Liver (tissue), 9 donors: ENCODE data around the gene SLTM. TPM values are rescaled to one million over a fixed set of nuclear protein-coding genes. Genes with fewer than 3 reads are reported as not detected.
A peak's percentile ranks its signal among the peaks of the same experiment; 100 is the strongest.

ENCODE experiments used
- DNase-seq: peaks from one replicate; pipeline ENCODE4 v3.0.0-alpha.2; 2017; ENCODE audit warnings: low spot score
- H3K27ac ChIP-seq, 2 donors: one replicate each; pipeline ENCODE4 v1.7.0; 2013; ENCODE audit warnings: inconsistent platforms in 2 of 2, low read length in 2 of 2, control low read depth in 1 of 2, low read depth in 1 of 2, mild to moderate bottlenecking in 1 of 2
- H3K27me3 ChIP-seq, 4 donors: one replicate each; pipeline versions ENCODE4 v1.6.1 to v1.7.0; 2013; ENCODE audit warnings: low read length in 3 of 4, inconsistent platforms in 1 of 4, mild to moderate bottlenecking in 1 of 4, moderate library complexity in 1 of 4; ENCODE audit not compliant: control insufficient read depth in 4 of 4, insufficient read depth in 4 of 4
- H3K36me3 ChIP-seq, 4 donors: one replicate each; pipeline versions ENCODE4 v1.6.1 to v1.7.0; 2013; ENCODE audit warnings: low read length in 3 of 4, mild to moderate bottlenecking in 3 of 4, low read depth in 1 of 4, moderate library complexity in 1 of 4; ENCODE audit not compliant: control insufficient read depth in 4 of 4, insufficient read depth in 3 of 4
- H3K4me1 ChIP-seq, 4 donors: one replicate each; pipeline versions ENCODE4 v1.6.1 to v1.7.0; 2013; ENCODE audit warnings: low read length in 3 of 4, mild to moderate bottlenecking in 3 of 4, moderate library complexity in 1 of 4; ENCODE audit not compliant: control insufficient read depth in 4 of 4, insufficient read depth in 4 of 4
- H3K4me3 ChIP-seq, 3 donors: one replicate each; pipeline versions ENCODE4 v1.6.1 to v1.7.0; 2013; ENCODE audit warnings: low read length in 3 of 3, control low read depth in 1 of 3, low read depth in 1 of 3, mild to moderate bottlenecking in 1 of 3
- H3K9ac ChIP-seq, 2 donors: one replicate each; pipeline ENCODE4 v1.7.0; 2013; ENCODE audit warnings: low read length in 2 of 2, mild to moderate bottlenecking in 2 of 2, moderate library complexity in 2 of 2, control low read depth in 1 of 2, low read depth in 1 of 2
- H3K9me3 ChIP-seq, 4 donors: one replicate each; pipeline versions ENCODE4 v1.6.1 to v1.7.0; 2013; ENCODE audit warnings: low read length in 3 of 4; ENCODE audit not compliant: control insufficient read depth in 4 of 4
- EGR1 ChIP-seq, 2 donors: IDR thresholded peaks; 2 replicates each; pipeline ENCODE4 v1.6.1; 2016 to 2018; ENCODE audit warnings: antibody characterized with exemption in 2 of 2, low read depth in 2 of 2
- FOXA1 ChIP-seq: IDR thresholded peaks from 2 replicates; pipeline ENCODE4 v1.6.1; 2016; ENCODE audit warnings: antibody characterized with exemption
- FOXA2 ChIP-seq: IDR thresholded peaks from 2 replicates; pipeline ENCODE4 v1.6.1; 2016; ENCODE audit warnings: antibody characterized with exemption
- GABPA ChIP-seq, 2 donors: IDR thresholded peaks in 1 of 2; conservative IDR thresholded peaks in 1 of 2; 2 replicates each; pipeline ENCODE4 v1.6.1; 2016; ENCODE audit warnings: antibody characterized with exemption in 2 of 2, mild to moderate bottlenecking in 1 of 2, moderate library complexity in 1 of 2
- HNF4A ChIP-seq, 2 donors: conservative IDR thresholded peaks; 2 replicates each; pipeline ENCODE4 v1.6.1; 2016; ENCODE audit warnings: antibody characterized with exemption in 2 of 2, mild to moderate bottlenecking in 2 of 2
- HNF4G ChIP-seq: IDR thresholded peaks from 2 replicates; pipeline ENCODE4 v1.6.1; 2016; ENCODE audit warnings: antibody characterized with exemption
- JUND ChIP-seq, 2 donors: IDR thresholded peaks; 2 replicates each; pipeline ENCODE4 v1.6.1; 2016; ENCODE audit warnings: antibody characterized with exemption in 2 of 2
- NR2F2 ChIP-seq: IDR thresholded peaks from 2 replicates; pipeline ENCODE4 v1.6.1; 2016; ENCODE audit warnings: antibody characterized with exemption
- RAD21 ChIP-seq, 2 donors: IDR thresholded peaks; 2 replicates each; pipeline ENCODE4 v1.6.1; 2016; ENCODE audit warnings: antibody characterized with exemption in 2 of 2, mild to moderate bottlenecking in 2 of 2
- RXRA ChIP-seq, 2 donors: IDR thresholded peaks; 2 replicates each; pipeline ENCODE4 v1.6.1; 2017 to 2018; ENCODE audit warnings: antibody characterized with exemption in 2 of 2, mild to moderate bottlenecking in 1 of 2
- SP1 ChIP-seq: IDR thresholded peaks from 2 replicates; pipeline ENCODE4 v1.6.1; 2018; ENCODE audit warnings: antibody characterized with exemption, mild to moderate bottlenecking
- TAF1 ChIP-seq: conservative IDR thresholded peaks from 2 replicates; pipeline ENCODE4 v1.6.1; 2016; ENCODE audit warnings: antibody characterized with exemption, mild to moderate bottlenecking
- YY1 ChIP-seq: IDR thresholded peaks from 2 replicates; pipeline ENCODE4 v1.6.1; 2016; ENCODE audit warnings: antibody characterized with exemption, mild to moderate bottlenecking
- whole genome bisulfite sequencing: extraction: QIAGEN DNeasy Blood & Tissue Kit; methylation state at CpG from one replicate; pipeline ENCODE4 v1.1.7; 2013; 5-methylcytosine and 5-hydroxymethylcytosine counted together
- polyA plus RNA-seq, 2 donors: library from polyadenylated mRNA; stranded (reverse) in 1 of 2; unstranded in 1 of 2; fragments of 200-250 nt in 1 of 2; fragments of >200 nt in 1 of 2; fragmentation: Nextera tagmentation in 1 of 2; extraction: Ambion mirVana in 1 of 2; gene quantifications; one replicate each; pipeline versions ENCODE4 v1.2.1 to v1.2.3, GENCODE V29; 2013 to 2015
- total RNA-seq, 2 donors: library from RNA; depleted of rRNA; stranded (reverse); fragments of >200 nt; gene quantifications; one replicate each; pipeline ENCODE4 v1.2.3, GENCODE V29; 2014
- TF ChIP-seq, protein P1 (sequence below): IDR thresholded peaks from 2 replicates; pipeline ENCODE4 v1.6.1; 2016; ENCODE audit warnings: antibody characterized with exemption, mild to moderate bottlenecking
- TF ChIP-seq, protein P2 (sequence below): IDR thresholded peaks from 2 replicates; pipeline ENCODE4 v1.6.1; 2016; ENCODE audit warnings: antibody characterized with exemption
- TF ChIP-seq, protein P3 (sequence below): fragments of 150-350 bp; IDR thresholded peaks from 2 replicates; pipeline ENCODE4 v1.5.1; 2017; ENCODE audit warnings: improper control_type of control experiment, low read depth, low read length; ENCODE audit not compliant: missing input control
- TF ChIP-seq, protein P4 (sequence below): IDR thresholded peaks from 2 replicates; pipeline ENCODE4 v1.6.1; 2016; ENCODE audit warnings: antibody characterized with exemption
- TF ChIP-seq, protein P5 (sequence below): IDR thresholded peaks from 2 replicates; pipeline ENCODE4 v1.6.1; 2016; ENCODE audit warnings: antibody characterized with exemption
- donor health status: healthy.
- donor health status: healthy.
- donor health status: healthy.
- donor health status: healthy.
- donor health status: healthy.

The SLTM gene
- total and polyA plus RNA-seq, 4 donors: 20.4 to 78.1 (median 50.1) TPM

DNA sequence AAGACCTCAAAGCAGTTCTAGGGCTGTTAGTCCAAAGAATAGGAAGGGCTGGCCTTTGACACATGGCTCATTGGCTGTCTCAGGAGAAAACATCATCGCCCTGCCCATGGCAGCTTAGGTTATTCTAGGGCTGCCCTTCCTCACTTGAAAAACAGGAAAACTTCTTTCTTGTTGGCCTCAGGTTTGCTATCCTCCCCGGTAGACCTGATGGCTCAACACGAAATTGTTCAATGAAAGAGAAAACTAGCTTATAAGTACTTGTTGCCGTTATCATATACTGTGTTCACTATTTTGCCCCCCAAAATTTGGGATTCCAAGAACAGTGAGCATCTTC, 602 bp upstream of the SLTM start:
- Histone ChIP-seq H3K36me3 (peaks cover 0 to 4% (median under 1%) of the 10 kb centered on the region in 4 donors), H3K4me3 (peak overlapping the region; percentile 51 to 93 (median 84)), H3K9ac (peak overlapping the region; percentile 44 to 94), H3K4me1 (peaks cover 2 to 20% (median 15%) of the 10 kb centered on the region in 4 donors), H3K27me3 (no peaks in the 10 kb centered on the region), H3K27ac (peak overlapping the region; percentile 90 to 95), H3K9me3 (no peaks in the 10 kb centered on the region)
- WGBS: 23% methylated on average over 4 of the region's 4 CpGs
- no peak for DNase-seq
- TF ChIP-seq GABPA (IDR thresholded peaks at IDR 0.05 in 1 of 2, conservative IDR thresholded peaks at IDR 0.05 in 1 of 2): no peak
- peak in 1 of 2 donors; percentile 38 for TF ChIP-seq HNF4A (conservative IDR thresholded peaks at IDR 0.05)
- TF ChIP-seq, protein P1, sequence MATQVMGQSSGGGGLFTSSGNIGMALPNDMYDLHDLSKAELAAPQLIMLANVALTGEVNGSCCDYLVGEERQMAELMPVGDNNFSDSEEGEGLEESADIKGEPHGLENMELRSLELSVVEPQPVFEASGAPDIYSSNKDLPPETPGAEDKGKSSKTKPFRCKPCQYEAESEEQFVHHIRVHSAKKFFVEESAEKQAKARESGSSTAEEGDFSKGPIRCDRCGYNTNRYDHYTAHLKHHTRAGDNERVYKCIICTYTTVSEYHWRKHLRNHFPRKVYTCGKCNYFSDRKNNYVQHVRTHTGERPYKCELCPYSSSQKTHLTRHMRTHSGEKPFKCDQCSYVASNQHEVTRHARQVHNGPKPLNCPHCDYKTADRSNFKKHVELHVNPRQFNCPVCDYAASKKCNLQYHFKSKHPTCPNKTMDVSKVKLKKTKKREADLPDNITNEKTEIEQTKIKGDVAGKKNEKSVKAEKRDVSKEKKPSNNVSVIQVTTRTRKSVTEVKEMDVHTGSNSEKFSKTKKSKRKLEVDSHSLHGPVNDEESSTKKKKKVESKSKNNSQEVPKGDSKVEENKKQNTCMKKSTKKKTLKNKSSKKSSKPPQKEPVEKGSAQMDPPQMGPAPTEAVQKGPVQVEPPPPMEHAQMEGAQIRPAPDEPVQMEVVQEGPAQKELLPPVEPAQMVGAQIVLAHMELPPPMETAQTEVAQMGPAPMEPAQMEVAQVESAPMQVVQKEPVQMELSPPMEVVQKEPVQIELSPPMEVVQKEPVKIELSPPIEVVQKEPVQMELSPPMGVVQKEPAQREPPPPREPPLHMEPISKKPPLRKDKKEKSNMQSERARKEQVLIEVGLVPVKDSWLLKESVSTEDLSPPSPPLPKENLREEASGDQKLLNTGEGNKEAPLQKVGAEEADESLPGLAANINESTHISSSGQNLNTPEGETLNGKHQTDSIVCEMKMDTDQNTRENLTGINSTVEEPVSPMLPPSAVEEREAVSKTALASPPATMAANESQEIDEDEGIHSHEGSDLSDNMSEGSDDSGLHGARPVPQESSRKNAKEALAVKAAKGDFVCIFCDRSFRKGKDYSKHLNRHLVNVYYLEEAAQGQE: no peak
- TF ChIP-seq, protein P2, sequence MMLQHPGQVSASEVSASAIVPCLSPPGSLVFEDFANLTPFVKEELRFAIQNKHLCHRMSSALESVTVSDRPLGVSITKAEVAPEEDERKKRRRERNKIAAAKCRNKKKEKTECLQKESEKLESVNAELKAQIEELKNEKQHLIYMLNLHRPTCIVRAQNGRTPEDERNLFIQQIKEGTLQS: no peak
- no peak for TF ChIP-seq SP1
- peak; percentile 44 for TF ChIP-seq NR2F2
- TF ChIP-seq, protein P3, sequence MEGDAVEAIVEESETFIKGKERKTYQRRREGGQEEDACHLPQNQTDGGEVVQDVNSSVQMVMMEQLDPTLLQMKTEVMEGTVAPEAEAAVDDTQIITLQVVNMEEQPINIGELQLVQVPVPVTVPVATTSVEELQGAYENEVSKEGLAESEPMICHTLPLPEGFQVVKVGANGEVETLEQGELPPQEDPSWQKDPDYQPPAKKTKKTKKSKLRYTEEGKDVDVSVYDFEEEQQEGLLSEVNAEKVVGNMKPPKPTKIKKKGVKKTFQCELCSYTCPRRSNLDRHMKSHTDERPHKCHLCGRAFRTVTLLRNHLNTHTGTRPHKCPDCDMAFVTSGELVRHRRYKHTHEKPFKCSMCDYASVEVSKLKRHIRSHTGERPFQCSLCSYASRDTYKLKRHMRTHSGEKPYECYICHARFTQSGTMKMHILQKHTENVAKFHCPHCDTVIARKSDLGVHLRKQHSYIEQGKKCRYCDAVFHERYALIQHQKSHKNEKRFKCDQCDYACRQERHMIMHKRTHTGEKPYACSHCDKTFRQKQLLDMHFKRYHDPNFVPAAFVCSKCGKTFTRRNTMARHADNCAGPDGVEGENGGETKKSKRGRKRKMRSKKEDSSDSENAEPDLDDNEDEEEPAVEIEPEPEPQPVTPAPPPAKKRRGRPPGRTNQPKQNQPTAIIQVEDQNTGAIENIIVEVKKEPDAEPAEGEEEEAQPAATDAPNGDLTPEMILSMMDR: no peak
- TF ChIP-seq RAD21 (IDR thresholded peaks at IDR 0.05): no peak
- TF ChIP-seq TAF1: no peak
- no peak for TF ChIP-seq RXRA (IDR thresholded peaks at IDR 0.05)
- TF ChIP-seq JUND (IDR thresholded peaks at IDR 0.05): peak in 1 of 2 donors; percentile 42
- no peak for TF ChIP-seq FOXA1
- no peak for TF ChIP-seq YY1
- no peak for TF ChIP-seq HNF4G
- TF ChIP-seq, protein P4, sequence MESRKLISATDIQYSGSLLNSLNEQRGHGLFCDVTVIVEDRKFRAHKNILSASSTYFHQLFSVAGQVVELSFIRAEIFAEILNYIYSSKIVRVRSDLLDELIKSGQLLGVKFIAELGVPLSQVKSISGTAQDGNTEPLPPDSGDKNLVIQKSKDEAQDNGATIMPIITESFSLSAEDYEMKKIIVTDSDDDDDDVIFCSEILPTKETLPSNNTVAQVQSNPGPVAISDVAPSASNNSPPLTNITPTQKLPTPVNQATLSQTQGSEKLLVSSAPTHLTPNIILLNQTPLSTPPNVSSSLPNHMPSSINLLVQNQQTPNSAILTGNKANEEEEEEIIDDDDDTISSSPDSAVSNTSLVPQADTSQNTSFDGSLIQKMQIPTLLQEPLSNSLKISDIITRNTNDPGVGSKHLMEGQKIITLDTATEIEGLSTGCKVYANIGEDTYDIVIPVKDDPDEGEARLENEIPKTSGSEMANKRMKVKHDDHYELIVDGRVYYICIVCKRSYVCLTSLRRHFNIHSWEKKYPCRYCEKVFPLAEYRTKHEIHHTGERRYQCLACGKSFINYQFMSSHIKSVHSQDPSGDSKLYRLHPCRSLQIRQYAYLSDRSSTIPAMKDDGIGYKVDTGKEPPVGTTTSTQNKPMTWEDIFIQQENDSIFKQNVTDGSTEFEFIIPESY: no peak
- no peak for TF ChIP-seq EGR1 (IDR thresholded peaks at IDR 0.05; ENCODE audit: low read depth in 2 of 2)
- TF ChIP-seq, protein P5, sequence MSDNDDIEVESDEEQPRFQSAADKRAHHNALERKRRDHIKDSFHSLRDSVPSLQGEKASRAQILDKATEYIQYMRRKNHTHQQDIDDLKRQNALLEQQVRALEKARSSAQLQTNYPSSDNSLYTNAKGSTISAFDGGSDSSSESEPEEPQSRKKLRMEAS: no peak
- no peak for TF ChIP-seq FOXA2
